Parathyroid adenoma (tissue), 2 donors: ENCODE measurements around the gene PGRMC1.
"Not testable (repeated sequence)": the region's sequence is repeated elsewhere in the genome, so short reads cannot be mapped to it uniquely, and the experiment has no call there.

Experiments
- H2AFZ ChIP-seq: fragments of 300-600 bp; sonication (generic); one replicate; pipeline ENCODE4 v1.7.0; 2017; ENCODE audit warnings: antibody characterized with exemption, mild to moderate bottlenecking
- H3K27ac ChIP-seq: fragments of 300-600 bp; sonication (generic); one replicate; pipeline ENCODE4 v1.7.0; 2017
- H3K27me3 ChIP-seq: fragments of 300-600 bp; sonication (generic); one replicate; pipeline ENCODE4 v1.7.0; 2017; ENCODE audit warnings: low read length; ENCODE audit not compliant: control insufficient read depth, insufficient read depth
- H3K36me3 ChIP-seq: fragments of 300-600 bp; sonication (generic); one replicate; pipeline ENCODE4 v1.7.0; 2017; ENCODE audit warnings: low read length; ENCODE audit not compliant: control insufficient read depth, insufficient read depth
- H3K4me1 ChIP-seq: fragments of 300-600 bp; sonication (generic); one replicate; pipeline ENCODE4 v1.7.0; 2017; ENCODE audit warnings: control low read depth
- H3K4me2 ChIP-seq: fragments of 300-600 bp; sonication (generic); one replicate; pipeline ENCODE4 v1.7.0; 2017; ENCODE audit warnings: low read length
- H3K4me3 ChIP-seq: fragments of 300-600 bp; sonication (generic); one replicate; pipeline ENCODE4 v1.7.0; 2017; ENCODE audit warnings: low read depth, low read length
- H3K79me2 ChIP-seq: fragments of 300-600 bp; sonication (generic); one replicate; pipeline ENCODE4 v1.7.0; 2017; ENCODE audit warnings: control low read depth
- H3K9ac ChIP-seq: fragments of 300-600 bp; sonication (generic); one replicate; pipeline ENCODE4 v1.7.0; 2017; ENCODE audit warnings: mild to moderate bottlenecking
- H3K9me3 ChIP-seq: fragments of 300-600 bp; sonication (generic); one replicate; pipeline ENCODE4 v1.7.0; 2017; ENCODE audit warnings: low read length; ENCODE audit not compliant: control insufficient read depth
- CTCF ChIP-seq: fragments of 300-600 bp; sonication (generic); IDR thresholded peaks from one replicate; pipeline ENCODE4 v1.7.0; 2017; ENCODE audit warnings: antibody characterized with exemption, mild to moderate bottlenecking
- donor health status: primary hyperparathyroidism.

The PGRMC1 gene

GRCh38 chrX:119288890-119289393 lies 52.9 kb downstream of the PGRMC1 start:
- H3K27ac ChIP-seq: no peak overlapping the region
- no peak overlapping the region for H3K4me3 ChIP-seq
- no peak overlapping the region for H2AFZ ChIP-seq
- no peak overlapping the region for H3K9ac ChIP-seq
- H3K79me2 ChIP-seq: no peaks in the 10 kb centered on the region
- no peak for TF ChIP-seq CTCF
- no peaks in the 10 kb centered on the region for H3K36me3 ChIP-seq
- no peak overlapping the region for H3K4me2 ChIP-seq
- no peaks in the 10 kb centered on the region for H3K4me1 ChIP-seq
- no peaks in the 10 kb centered on the region for H3K9me3 ChIP-seq
- no peaks in the 10 kb centered on the region for H3K27me3 ChIP-seq

GRCh38 chrX:119290476-119290875 lies 54.4 kb downstream of the PGRMC1 start:
- Histone ChIP-seq H3K4me3 (no peak overlapping the region), H2AFZ (no peak overlapping the region), H3K36me3 (no peaks in the 10 kb centered on the region), H3K9ac (no peak overlapping the region), H3K4me2 (no peak overlapping the region), H3K9me3 (no peaks in the 10 kb centered on the region), H3K79me2 (no peaks in the 10 kb centered on the region), H3K27me3 (no peaks in the 10 kb centered on the region), H3K27ac (no peak overlapping the region), H3K4me1 (no peaks in the 10 kb centered on the region)
- TF ChIP-seq CTCF: no peak

GRCh38 chrX:119291246-119291645 lies 55.2 kb downstream of the PGRMC1 start:
- H3K4me3 ChIP-seq, H3K4me1 ChIP-seq, H3K9ac ChIP-seq: not testable (repeated sequence)

GRCh38 chrX:119292445-119292844 lies 56.4 kb downstream of the PGRMC1 start:
- Histone ChIP-seq H3K27me3 (no peaks in the 10 kb centered on the region), H3K4me1 (no peaks in the 10 kb centered on the region), H3K4me2 (no peak overlapping the region), H3K79me2 (no peaks in the 10 kb centered on the region), H3K9me3 (no peaks in the 10 kb centered on the region), H3K4me3 (no peak overlapping the region), H3K27ac (no peak overlapping the region), H3K36me3 (no peaks in the 10 kb centered on the region), H3K9ac (no peak overlapping the region), H2AFZ (no peak overlapping the region)
- no peak for TF ChIP-seq CTCF

More at GRCh38 chrX:119291246-119291645, 55.2 kb downstream of the PGRMC1 start:
- not testable (repeated sequence) for H3K9me3 ChIP-seq, H3K36me3 ChIP-seq, H3K27me3 ChIP-seq, H3K4me2 ChIP-seq, H3K27ac ChIP-seq, H3K79me2 ChIP-seq, H2AFZ ChIP-seq
